ENCODE data around the gene C12orf57. TPM values are rescaled to one million over a fixed set of nuclear protein-coding genes. Genes with fewer than 3 reads are reported as not detected.

C12orf57 gene
- total RNA-seq, 1 experiment from 2014 or later, result 111 TPM

- no peak for TF ChIP-seq CTCF (IDR thresholded peaks at IDR 0.05; ENCODE audit: insufficient read depth in 1 of 2, low read depth in 1 of 2, low read length in 1 of 2, severe bottlenecking in 1 of 2, unreplicated experiment in 1 of 2)
- Histone ChIP-seq H3K4me1 (peaks cover 30% of the 10 kb centered on the region), H3K4me3 (ENCODE audit: low read depth, low read length) (no peak overlapping the region), H3K36me3 (ENCODE audit: control insufficient read depth, insufficient read depth, low read length) (peaks cover 14% of the 10 kb centered on the region), H3K27me3 (replicated peaks; ENCODE audit: control insufficient read depth, insufficient read depth, low read length) (no peaks in the 10 kb centered on the region), H3K9me3 (no peaks in the 10 kb centered on the region)
- no TSS peak for BruUV-seq (replicated peaks)
- Mint-ChIP-seq H3K4me1 (ENCODE audit: low read depth, unreplicated experiment) (peaks cover 58% of the 10 kb centered on the region), H3K36me3 (ENCODE audit: insufficient read depth, unreplicated experiment) (peaks cover 96% of the 10 kb centered on the region), H3K27me3 (ENCODE audit: insufficient read depth, unreplicated experiment) (no peaks in the 10 kb centered on the region), H3K9me3 (ENCODE audit: unreplicated experiment) (no peaks in the 10 kb centered on the region), H3K4me3 (ENCODE audit: unreplicated experiment) (no peak overlapping the region), H3K27ac (ENCODE audit: unreplicated experiment) (no peak overlapping the region)
- ChIA-PET POLR2A (interaction anchor here (1.8 kb wide), 1 partner anchor 28 kb away, joined by 4 read pairs; no protein-coding TSS in a partner anchor), CTCF (interaction anchor here (0.7 to 1.0 kb wide), 2 partner anchors 44 to 215 kb away, joined by 3 read pairs; partner anchors contain the start of genes LPCAT3 and PEX5)
- intact Hi-C loops (cut with micrococcal nuclease; ENCODE audit: unreplicated experiment), result no loop called here
- DNase-seq, result no peak
Measured at GRCh38 chr12:6974180-6974579, 30.4 kb downstream of the C12orf57 start.

- no peak overlapping the region for H3K4me3 ChIP-seq (ENCODE audit: low read depth, low read length)
- H3K36me3 Mint-ChIP-seq (ENCODE audit: insufficient read depth, unreplicated experiment), result peaks cover 96% of the 10 kb centered on the region
- H3K27me3 Mint-ChIP-seq (ENCODE audit: insufficient read depth, unreplicated experiment), result no peaks in the 10 kb centered on the region
- H3K4me3 Mint-ChIP-seq (ENCODE audit: unreplicated experiment), result no peak overlapping the region
- BruUV-seq (replicated peaks), result no TSS peak
- peaks cover 14% of the 10 kb centered on the region for H3K36me3 ChIP-seq (ENCODE audit: control insufficient read depth, insufficient read depth, low read length)
- H3K4me1 ChIP-seq, result peaks cover 43% of the 10 kb centered on the region
- H3K9me3 Mint-ChIP-seq (ENCODE audit: unreplicated experiment), result no peaks in the 10 kb centered on the region
- intact Hi-C loops (cut with micrococcal nuclease; ENCODE audit: unreplicated experiment), result no loop called here
- no peak for DNase-seq
- no peaks in the 10 kb centered on the region for H3K9me3 ChIP-seq
- H3K4me1 Mint-ChIP-seq (ENCODE audit: low read depth, unreplicated experiment), result peaks cover 62% of the 10 kb centered on the region
- H3K27me3 ChIP-seq (replicated peaks; ENCODE audit: control insufficient read depth, insufficient read depth, low read length), result no peaks in the 10 kb centered on the region
- ChIA-PET CTCF (interaction anchor here (1.0 kb wide), 1 partner anchor 30 kb away, joined by 3 read pairs; no protein-coding TSS in a partner anchor), POLR2A (interaction anchor here (0.6 to 2.2 kb wide), 5 partner anchors 11 to 43 kb away, joined by 3 to 8 read pairs (median 4); partner anchors contain the start of genes C12orf57, LPCAT3 and RNU7-1)
- no peak overlapping the region for H3K27ac Mint-ChIP-seq (ENCODE audit: unreplicated experiment)
- TF ChIP-seq CTCF (IDR thresholded peaks at IDR 0.05; ENCODE audit: insufficient read depth in 1 of 2, low read depth in 1 of 2, low read length in 1 of 2, severe bottlenecking in 1 of 2, unreplicated experiment in 1 of 2), result no peak
Measured at GRCh38 chr12:6975297-6976032, 31.6 kb downstream of the C12orf57 start.

- POLR2A ChIA-PET, result interaction anchor here (0.6 to 1.5 kb wide), 4 partner anchors 15 to 126 kb away, joined by 4 to 6 read pairs (median 4); partner anchors contain the start of gene LPCAT3
- no TSS peak for BruUV-seq (replicated peaks)
- no peak overlapping the region for H3K4me3 Mint-ChIP-seq (ENCODE audit: unreplicated experiment)
- CTCF ChIA-PET, result interaction anchor here (2.9 kb wide), 1 partner anchor 41 kb away, joined by 11 read pairs; the partner anchor contains the start of gene LPCAT3
- intact Hi-C loops (cut with micrococcal nuclease; ENCODE audit: unreplicated experiment), result loop anchor here (1.0 kb wide), 1 partner anchor 66 kb away; no protein-coding TSS in a partner anchor
- no peaks in the 10 kb centered on the region for H3K9me3 ChIP-seq
- no peaks in the 10 kb centered on the region for H3K27me3 ChIP-seq (replicated peaks; ENCODE audit: control insufficient read depth, insufficient read depth, low read length)
- H3K4me3 ChIP-seq (ENCODE audit: low read depth, low read length), result no peak overlapping the region
- H3K9me3 Mint-ChIP-seq (ENCODE audit: unreplicated experiment), result no peaks in the 10 kb centered on the region
- peaks cover 98% of the 10 kb centered on the region for H3K36me3 Mint-ChIP-seq (ENCODE audit: insufficient read depth, unreplicated experiment)
- DNase-seq, result no peak
- peak overlapping the region; percentile 98 for H3K27ac Mint-ChIP-seq (ENCODE audit: unreplicated experiment)
- peaks cover 72% of the 10 kb centered on the region for H3K4me1 Mint-ChIP-seq (ENCODE audit: low read depth, unreplicated experiment)
- H3K27me3 Mint-ChIP-seq (ENCODE audit: insufficient read depth, unreplicated experiment), result no peaks in the 10 kb centered on the region
- H3K36me3 ChIP-seq (ENCODE audit: control insufficient read depth, insufficient read depth, low read length), result peaks cover 16% of the 10 kb centered on the region
- TF ChIP-seq CTCF (IDR thresholded peaks at IDR 0.05; ENCODE audit: insufficient read depth in 1 of 2, low read depth in 1 of 2, low read length in 1 of 2, severe bottlenecking in 1 of 2, unreplicated experiment in 1 of 2), result no peak
- H3K4me1 ChIP-seq, result peaks cover 52% of the 10 kb centered on the region
Measured at GRCh38 chr12:6977653-6978052, 33.8 kb downstream of the C12orf57 start.

Data from Caco-2 (cell line).